Transverse colon (tissue), 3 donors: ENCODE results near the gene UBE2L3.

Experiments
- CTCF ChIP-seq, 5 experiments: fragments of 200-600 bp in 3 of 5; fragments of 450-650 bp in 2 of 5; sonication (generic) in 3 of 5; IDR thresholded peaks; 1 replicate in 2 of 5; 2 replicates in 3 of 5; pipeline ENCODE4 v1.5.1; 2016 to 2017; ENCODE audit warnings: antibody characterized with exemption in 5 of 5, inconsistent platforms in 3 of 5, mild to moderate bottlenecking in 2 of 5, moderate library complexity in 1 of 5
- EP300 ChIP-seq: sonication (generic); formaldehyde crosslinking; IDR thresholded peaks from one replicate; pipeline ENCODE4 v1.6.1; 2017; ENCODE audit warnings: antibody characterized with exemption, low read depth

DNA sequence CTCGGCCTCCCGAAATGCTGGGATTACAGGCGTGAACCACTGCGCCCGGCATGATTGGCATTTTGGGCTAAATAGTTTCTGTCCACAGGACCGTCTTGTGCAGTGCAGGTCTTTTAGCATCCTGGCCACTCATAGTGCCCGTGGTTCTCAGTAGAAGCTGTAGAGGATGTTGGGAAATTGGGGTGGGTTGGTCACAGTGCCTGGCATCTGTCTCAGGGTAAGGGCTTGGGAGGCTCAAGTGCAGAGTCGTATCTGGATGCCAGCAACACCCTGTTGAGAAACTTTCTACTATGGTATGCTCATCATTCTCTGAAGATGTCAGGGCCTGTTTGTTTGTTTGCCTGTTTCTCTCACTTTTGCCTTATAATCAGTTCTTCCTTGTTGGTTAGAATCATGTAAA lies 21.9 kb downstream of the UBE2L3 start:
- TF ChIP-seq CTCF (IDR thresholded peaks at IDR 0.05) (no peak), EP300 (no peak)
